Measurements from ENCODE around the gene TSPAN6.

- no peak for TF ChIP-seq FOS (IDR thresholded peaks at IDR 0.05; ENCODE audit: low read depth, low read length)
- no peak for TF ChIP-seq CTCF (conservative IDR thresholded peaks at IDR 0.05; ENCODE audit: low read depth, low read length)
- no peak for TF ChIP-seq SMC3 (IDR thresholded peaks at IDR 0.05; ENCODE audit: low read depth, low read length)
- TF ChIP-seq RFX5 (IDR thresholded peaks at IDR 0.05; ENCODE audit: low read depth, low read length) = no peak
- no peak for TF ChIP-seq BHLHE40 (IDR thresholded peaks at IDR 0.05; ENCODE audit: low read depth, low read length)
- TF ChIP-seq POLR2A (IDR thresholded peaks at IDR 0.05; ENCODE audit: low read depth, low read length) = peak; percentile 45
- TF ChIP-seq, protein P1, sequence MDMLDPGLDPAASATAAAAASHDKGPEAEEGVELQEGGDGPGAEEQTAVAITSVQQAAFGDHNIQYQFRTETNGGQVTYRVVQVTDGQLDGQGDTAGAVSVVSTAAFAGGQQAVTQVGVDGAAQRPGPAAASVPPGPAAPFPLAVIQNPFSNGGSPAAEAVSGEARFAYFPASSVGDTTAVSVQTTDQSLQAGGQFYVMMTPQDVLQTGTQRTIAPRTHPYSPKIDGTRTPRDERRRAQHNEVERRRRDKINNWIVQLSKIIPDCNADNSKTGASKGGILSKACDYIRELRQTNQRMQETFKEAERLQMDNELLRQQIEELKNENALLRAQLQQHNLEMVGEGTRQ (IDR thresholded peaks at IDR 0.05; ENCODE audit: low read depth, low read length) = no peak
- TF ChIP-seq RAD21 (IDR thresholded peaks at IDR 0.05; ENCODE audit: low read length) = no peak
- TF ChIP-seq NFE2L2 (IDR thresholded peaks at IDR 0.05; ENCODE audit: low read depth, low read length) = no peak
These were observed 12.1 kb upstream of the TSPAN6 start for GRCh38 chrX:100648458-100649417.

All from IMR-90 (cell line).